GM18505 (cell line): Measurements from ENCODE around the gene KIRREL3.
"Not testable (repeated sequence)": the region's sequence is repeated elsewhere in the genome, so short reads cannot be mapped to it uniquely, and the experiment has no call there.

Source experiments
- ATAC-seq: cut with Tn5 transposase; IDR thresholded peaks from one replicate; pipeline ENCODE4 v1.9.1; 2021; ENCODE audit not compliant: unreplicated experiment
- POLR2A ChIP-seq: IDR thresholded peaks from 4 replicates; pipeline ENCODE4 v1.6.1; 2011; ENCODE audit warnings: borderline replicate concordance; ENCODE audit not compliant: insufficient read depth, insufficient read length; ENCODE audit errors: extremely low read depth

The KIRREL3 gene

DNA sequence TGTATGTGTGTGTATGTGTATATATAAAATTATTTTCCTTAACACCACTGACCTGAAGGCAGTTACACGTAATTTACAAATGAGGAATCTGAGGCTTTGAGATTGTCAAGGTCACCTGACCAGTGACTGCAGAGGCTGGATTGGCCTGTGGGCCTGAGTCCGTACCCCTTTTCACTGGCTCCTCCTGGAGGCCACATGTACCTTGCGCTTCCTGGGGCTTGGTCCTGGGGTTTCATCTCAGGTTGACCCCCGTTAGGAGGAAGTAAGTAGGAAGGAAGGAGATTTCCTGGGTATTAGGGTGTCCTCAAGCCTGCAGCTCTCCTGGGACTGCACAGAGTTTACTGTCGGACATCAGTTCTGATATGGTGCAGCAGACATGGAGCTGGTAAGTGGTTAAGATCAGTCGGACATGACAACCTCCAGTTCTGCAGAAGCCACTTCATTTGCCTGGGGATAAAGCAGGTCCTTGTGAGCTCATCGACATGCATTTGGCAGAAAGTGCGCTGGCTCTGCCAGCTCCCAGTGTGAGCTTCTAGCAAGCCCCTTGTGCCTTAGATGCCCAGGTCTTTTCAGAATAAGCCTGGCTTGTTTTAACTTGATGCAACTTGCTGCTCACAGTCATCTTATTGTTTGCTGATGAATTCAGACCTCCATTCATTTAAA lies 608.5 kb downstream of the KIRREL3 start:
- peak; percentile 58 for ATAC-seq
- TF ChIP-seq POLR2A: no peak

DNA sequence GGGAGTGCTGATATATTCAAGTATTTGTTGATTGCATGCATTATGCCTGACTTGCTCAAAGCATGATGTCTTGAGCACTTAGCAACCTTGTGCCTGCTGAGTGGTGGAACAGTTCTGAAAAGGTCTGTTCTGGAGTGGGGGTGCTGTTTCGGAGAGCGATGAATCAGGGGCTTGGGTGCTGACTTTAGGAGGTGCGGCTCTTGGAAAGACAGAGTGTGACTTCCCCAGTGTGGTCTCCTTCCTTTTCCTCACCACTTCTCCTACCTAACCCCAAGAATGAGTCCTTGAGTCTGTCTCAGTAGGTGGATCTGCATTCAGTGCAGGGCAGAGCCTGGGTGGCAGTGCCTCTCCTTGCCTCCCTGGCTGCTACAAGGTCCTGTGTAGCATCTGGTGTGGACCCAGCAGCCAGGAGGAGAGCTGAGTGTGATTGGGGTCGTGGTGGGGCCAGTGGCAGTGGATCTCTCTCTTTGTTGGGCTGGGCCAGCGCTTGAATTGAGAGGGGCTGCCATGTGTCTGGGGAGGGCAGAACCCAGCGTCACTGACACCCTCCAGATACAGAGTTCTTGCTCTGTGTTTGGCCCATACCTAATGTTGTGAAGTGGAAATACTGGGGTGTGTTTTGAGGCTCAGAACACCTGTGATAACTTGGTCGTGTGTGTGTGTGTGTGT lies 609.1 kb downstream of the KIRREL3 start:
- ATAC-seq: no peak
- TF ChIP-seq POLR2A: no peak

DNA sequence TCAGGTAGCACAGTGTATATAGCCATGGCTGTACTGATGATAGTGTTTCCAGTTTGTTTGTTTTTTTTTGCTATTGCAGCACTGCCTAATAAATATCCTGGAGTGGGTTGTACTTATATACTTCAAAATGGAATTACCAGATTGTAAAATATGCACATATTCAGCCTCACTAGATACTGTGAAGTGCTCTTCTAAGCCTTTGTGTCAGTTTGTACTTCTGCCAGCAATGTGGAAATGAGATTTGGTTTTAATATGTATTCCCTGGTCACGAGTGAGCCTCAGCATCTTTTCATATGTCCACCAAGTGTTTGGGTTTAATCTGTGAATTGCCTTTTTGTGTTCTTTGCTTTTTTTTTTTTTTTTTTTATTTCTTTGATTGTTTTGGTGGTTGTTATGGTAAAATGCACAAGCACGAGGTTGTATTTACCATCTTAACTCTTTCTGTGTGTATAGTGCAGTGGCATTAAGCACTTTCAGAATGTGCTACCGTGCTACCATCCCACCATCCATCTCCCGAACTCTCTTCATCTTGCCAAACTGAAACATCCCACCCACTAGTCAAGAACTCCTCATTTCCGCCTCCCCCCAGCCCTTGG lies 610.2 kb downstream of the KIRREL3 start:
- TF ChIP-seq POLR2A: no peak
- ATAC-seq: no peak

DNA sequence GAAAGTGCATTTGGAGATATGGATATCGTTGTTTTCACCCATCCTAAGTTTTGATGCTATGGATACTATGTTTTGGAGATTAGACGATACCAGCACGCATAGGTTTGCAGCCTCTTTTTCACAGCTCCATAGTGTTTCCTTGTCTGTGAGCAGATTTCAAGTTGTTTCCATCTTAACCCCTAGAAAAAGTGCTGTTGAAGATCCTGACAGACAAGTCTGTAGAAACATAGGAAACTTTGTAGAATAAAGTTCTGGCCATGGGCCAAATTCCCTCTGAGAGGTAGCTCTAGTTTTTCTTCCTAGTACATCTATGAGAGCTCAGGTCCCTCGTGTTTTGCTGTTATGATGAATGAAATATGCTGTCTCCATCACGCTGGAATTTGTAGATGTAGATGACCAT lies 612.7 kb downstream of the KIRREL3 start:
- TF ChIP-seq POLR2A: no peak
- ATAC-seq: no peak

DNA sequence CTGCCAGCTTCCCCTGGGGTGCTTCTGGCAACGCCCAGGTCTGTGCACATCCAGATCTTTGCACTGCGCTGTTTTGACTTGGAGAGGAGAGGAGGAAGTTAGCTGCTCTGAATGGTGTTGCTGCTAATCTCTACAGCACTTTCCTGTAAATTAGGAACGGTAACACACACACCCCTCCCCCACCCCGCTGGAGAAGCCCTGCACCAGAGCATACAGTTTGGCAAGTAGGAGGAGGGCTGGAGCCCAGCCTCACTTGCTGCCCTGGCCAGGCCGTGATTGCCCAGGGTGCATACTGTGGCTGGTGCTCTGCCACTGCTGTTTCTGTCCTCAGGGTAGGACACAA lies 613.9 kb downstream of the KIRREL3 start:
- ATAC-seq: not testable (repeated sequence)

DNA sequence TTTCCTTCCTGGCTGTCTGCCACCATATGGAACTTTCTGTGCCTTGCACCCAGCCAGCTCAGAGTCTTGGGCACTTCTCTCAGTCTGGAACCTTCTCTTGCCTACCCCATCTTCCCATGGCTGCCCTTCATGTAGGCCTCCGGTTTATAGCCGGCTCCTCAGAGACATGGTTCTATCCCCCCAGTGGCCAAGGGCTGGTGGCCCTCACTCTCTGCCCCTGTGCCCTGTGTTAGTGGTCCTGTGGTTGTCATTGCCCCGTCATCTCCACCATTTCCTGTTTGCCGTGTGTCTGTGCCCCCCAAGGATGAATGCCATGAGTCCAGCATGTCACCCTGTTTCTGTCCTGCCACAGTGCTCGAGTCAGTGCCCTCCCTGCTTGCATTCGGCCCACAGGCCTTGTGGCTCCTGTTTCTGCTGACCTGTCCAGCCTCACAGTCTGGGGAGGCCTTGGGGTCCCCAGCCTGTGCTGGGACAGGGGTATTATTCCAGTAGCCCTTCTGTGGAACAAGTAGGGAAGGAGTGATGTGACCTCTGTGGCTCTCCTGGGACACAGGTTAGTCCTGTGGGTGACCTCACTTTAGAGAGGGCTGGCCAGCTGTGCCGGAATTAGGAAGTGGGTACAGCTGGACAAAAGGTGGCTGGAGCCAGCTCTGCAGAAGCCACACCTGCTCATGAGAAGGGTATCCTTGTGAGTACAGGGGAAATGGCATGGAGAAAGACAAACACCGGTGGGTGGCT lies 614.4 kb downstream of the KIRREL3 start:
- no peak for ATAC-seq
- TF ChIP-seq POLR2A: no peak

DNA sequence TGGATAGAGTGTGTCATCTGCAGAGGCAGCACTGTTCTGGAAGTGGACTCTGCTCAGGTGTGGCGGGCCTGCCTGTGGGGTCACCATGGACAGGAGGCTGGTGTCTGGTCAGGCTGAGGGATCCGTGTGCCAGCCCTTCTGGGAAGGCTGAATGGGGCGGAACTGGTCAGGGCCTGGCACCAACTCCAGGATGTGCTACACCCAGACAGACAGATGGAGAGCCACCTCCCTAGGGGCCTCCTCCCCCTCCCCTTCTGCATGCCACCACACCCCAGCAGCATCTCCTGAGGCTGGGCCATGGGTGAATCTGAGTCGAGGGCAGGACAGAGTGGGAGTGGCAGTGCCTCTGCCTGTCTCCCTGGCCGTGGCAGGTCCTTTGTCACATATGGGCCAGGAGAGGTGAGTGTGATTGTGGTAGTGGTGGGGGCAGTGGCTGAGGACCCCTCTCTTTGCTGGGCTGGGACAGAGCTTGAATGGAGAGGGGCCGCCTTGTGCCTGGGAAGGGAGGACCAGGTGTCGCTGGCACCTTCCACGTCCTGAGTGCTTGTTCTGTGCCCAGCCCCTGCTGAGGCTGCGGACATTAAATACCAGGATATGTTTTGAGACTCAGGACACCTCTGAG lies 616.0 kb downstream of the KIRREL3 start:
- no peak for ATAC-seq
- TF ChIP-seq POLR2A: no peak

DNA sequence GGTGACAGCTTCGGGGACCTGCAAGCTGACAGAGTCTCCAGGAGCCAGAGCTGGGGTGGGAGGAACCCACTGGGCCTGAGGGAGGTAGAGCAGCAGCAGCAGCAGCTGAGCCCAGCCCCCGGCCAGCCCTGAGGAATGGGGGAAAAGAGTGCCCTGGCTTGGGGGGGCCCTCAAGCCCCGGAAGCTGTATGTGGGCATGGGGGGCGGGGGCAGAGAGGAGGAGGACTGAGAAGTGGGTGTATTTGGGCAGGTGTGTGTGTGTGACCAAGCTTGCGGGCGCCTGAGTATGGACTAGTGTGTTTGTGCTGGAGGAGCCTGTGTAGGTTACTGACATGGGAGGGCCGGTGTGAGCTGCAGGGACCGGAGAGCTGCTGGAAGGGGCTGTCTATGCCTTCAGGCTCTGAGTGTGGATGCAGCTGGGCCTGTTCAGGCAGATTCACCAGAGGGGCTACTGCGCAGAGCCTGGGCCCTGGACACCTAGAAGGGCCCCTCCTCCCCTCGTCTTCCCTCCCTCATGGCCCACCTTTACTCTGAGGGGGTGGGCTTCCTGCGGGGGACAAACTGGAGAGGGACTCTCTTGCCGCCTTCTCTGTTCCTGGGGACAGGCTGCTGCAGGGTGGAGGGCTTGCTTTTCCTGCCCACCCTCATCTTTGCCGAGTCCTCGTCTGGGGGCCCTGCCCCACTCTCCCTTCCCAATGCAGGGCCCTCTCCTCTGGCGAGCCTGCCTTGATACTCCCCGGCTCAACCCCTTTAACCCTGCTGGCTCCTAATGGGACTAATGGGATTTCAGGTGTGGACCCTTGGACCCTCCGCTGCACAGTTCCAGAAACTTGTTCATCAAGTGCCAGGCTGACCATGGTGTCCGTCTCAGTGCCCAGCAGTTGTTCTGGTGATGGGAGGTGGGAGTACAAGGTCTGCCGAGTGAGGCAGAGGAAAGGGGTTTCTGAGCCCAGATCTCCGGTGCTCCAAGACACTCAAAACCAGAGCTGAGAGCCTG lies 616.9 kb downstream of the KIRREL3 start:
- no peak for TF ChIP-seq POLR2A
- ATAC-seq: no peak

DNA sequence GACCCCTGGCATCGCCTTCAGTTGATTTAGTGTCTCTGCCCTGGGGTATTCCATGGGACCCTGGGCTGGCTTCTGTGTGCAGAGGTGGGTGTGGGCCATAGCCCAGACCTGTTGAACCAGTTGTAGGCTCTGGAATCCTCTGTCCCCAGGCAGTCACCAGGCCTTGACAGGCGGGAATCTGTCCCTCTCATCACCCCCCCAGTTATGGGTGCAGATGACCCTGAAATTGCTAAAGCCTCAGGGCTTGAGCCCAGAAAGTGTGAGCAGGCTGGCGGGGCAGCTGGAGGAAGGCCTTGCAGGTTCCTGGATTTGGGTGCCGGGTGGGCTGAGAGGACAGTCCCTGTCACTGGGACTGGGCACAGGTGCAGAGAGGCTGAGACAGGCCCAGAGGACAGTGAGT lies 617.9 kb downstream of the KIRREL3 start:
- not testable (repeated sequence) for ATAC-seq

DNA sequence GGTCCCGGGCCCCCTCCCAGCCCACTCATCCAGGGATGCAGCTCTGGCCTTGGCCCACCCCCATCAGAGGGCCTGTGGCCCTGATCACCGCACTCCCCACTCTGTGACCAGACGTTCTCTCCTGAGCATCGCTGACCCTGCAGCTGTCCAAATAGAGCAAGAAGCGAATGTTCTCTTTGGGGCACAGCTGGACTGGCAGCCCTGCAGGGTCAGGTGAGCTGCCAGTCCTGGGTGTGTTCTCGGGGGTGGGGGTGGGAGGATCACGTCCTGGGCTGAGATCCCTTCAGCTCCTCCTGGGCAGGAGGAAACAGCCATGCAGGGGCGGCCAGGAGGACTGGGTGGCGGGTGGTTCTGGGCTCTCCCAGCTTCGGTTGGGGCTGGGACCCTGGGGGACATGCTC lies 618.6 kb downstream of the KIRREL3 start:
- not testable (repeated sequence) for ATAC-seq

DNA sequence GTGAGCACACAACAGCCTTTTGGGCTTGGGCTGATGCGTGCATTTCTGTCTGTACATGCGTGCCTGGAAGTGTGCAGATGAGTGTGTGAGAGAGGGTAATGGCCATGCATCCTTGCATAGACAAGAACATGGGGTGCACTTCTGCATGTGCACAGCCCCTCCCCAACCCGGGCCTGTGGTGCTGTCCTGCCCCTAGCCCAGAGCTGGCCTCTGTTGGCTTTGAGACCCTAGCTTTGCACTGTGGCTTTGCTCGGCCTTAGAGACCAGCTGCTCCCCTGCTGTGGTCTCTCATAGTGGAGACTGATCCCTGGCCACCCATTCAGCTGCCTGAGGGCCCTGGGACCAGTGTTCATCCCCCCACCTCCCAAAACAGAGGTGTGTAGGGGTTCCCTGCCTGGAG lies 619.7 kb downstream of the KIRREL3 start:
- TF ChIP-seq POLR2A: no peak
- no peak for ATAC-seq

DNA sequence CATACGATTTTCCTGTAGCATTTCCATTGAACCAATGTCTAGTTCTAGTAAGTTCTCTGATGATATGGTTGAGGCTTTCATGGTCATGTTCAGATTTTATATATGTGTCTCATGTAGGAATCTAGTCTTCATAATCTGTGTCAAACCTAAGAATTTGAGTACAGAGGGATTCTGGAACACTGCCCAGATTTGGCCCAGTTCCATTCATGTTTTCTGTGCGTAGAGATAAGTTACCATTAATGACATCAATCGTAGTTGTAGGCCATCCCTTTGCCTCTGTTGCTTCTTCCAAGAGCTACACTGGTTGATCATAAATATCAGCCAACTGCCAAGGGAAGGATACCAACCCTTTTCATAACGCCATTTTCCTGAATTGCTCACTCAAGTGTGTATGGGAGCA lies 621.8 kb downstream of the KIRREL3 start:
- ATAC-seq: no peak
- TF ChIP-seq POLR2A: no peak

DNA sequence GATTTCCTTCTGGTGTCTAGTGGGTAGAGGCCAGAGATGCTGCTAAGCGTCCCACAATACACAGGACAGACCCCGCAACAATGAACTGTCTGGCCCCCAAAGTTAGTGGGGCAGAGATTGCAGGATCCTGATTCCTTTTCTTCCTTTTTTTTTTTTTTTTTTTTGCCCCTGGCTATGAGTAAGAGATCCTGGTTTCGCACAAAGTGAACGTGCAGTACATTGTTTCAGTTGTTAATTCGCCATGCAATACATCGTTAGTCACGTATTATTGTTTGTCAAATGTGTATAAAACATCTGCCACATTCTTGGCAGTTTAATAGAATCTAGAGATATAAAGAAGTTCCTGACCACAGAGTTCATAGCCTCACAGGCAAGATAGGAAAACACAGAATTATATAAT lies 624.8 kb downstream of the KIRREL3 start:
- no peak for TF ChIP-seq POLR2A
- ATAC-seq: no peak

DNA sequence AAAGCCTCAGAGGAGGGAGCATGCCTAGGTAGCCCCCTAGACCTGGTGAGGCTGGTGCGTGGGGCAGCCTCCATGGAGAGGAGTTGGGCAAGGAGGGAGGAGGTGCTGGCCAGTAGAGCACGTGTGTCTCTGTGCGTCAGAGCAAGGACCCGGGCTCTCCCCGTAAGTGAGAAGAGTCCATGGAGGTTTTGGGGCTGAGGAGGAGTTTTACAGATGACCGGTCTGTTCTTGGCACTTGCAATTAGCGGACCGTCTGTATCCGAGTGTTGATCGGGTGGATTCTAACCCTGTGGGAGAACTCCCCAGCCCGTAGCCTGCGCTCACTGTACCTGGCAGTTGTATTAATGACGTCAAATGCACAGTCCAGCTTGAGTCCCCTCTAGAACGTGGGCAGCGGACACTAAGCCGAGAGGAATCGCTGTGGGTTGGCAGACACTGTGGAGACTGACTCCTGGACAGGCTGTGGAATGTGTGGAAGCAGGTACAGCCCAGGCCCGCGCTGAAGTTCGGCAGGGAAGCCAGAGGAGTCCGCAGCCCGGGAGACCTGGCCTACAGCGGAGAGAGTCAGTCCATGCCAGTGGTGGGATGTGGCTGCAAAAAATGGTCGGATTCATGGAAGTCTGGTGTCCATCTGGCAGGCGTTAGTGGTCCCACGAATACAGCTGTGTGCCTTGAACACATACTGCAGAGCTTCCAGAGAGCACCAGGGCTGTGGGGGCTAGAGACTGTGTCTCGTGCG lies 625.8 kb downstream of the KIRREL3 start:
- not testable (repeated sequence) for ATAC-seq

DNA sequence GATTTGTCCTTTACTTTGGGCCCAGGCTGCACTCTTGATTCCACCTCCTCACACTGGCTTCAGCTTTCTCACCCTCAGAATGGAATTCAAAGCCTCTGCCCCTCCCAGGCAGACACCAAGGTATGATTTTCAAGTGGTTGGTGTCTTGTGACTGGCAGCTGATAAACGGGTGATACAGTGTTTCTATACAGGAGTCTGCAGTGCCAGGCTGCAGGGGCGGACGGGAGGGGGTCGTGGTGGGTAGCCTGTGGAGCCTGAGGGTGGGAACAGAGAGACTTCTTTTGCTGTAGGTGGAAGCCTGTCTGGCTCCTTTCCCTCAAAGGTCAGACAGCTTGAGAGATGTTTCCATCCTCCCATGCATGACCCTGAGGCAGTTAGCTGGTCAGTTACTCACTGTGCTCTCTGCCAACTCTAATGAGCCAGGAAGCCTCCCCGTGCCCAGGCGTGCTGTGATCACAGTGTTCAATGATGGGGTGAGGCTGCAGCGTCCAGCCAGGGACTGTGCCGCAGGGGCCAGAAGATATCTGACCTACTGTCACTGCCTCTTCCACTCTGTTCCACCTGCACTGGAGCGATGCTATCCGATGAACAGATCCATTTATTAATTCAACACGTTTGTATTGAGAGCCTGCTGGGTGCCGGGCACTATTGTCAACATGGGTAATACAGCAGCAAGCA lies 627.0 kb downstream of the KIRREL3 start:
- ATAC-seq: not testable (repeated sequence)
